Ascending aorta (tissue), 2 donors: ENCODE results near the gene C2orf78. TPM values are rescaled to one million over a fixed set of nuclear protein-coding genes. Genes with fewer than 3 reads are reported as not detected.
"Not testable (repeated sequence)": the region's sequence is repeated elsewhere in the genome, so short reads cannot be mapped to it uniquely, and the experiment has no call there.

Experiments used
- DNase-seq, 2 donors: peaks; one replicate each; pipeline ENCODE4 v3.0.0-alpha.2; 2019; ENCODE audit warnings: low spot score in 2 of 2
- H3K27ac ChIP-seq, 2 donors: fragments of 200-600 bp; sonication (generic); one replicate each; pipeline ENCODE4 v1.5.1; 2016 to 2017; ENCODE audit warnings: mild to moderate bottlenecking in 1 of 2
- H3K27me3 ChIP-seq: fragments of 200-600 bp; sonication (generic); one replicate; pipeline ENCODE4 v1.5.1; 2017
- H3K36me3 ChIP-seq, 2 donors: fragments of 200-600 bp; sonication (generic); one replicate each; pipeline ENCODE4 v1.5.1; 2016
- H3K4me1 ChIP-seq, 2 donors: fragments of 200-600 bp; sonication (generic); one replicate each; pipeline ENCODE4 v1.5.1; 2016 to 2017; ENCODE audit warnings: mild to moderate bottlenecking in 1 of 2
- H3K4me3 ChIP-seq, 2 donors: fragments of 200-600 bp; sonication (generic); one replicate each; pipeline ENCODE4 v1.5.1; 2016 to 2017; ENCODE audit warnings: mild to moderate bottlenecking in 1 of 2
- H3K9me3 ChIP-seq, 2 donors: fragments of 200-600 bp; sonication (generic); one replicate each; pipeline ENCODE4 v1.5.1; 2016
- CTCF ChIP-seq, 3 experiments: fragments of 200-600 bp in 2 of 3; fragments of 450-650 bp in 1 of 3; sonication (generic) in 2 of 3; IDR thresholded peaks; one replicate each; pipeline ENCODE4 v1.5.1; 2016 to 2019; ENCODE audit warnings: antibody characterized with exemption in 3 of 3, mild to moderate bottlenecking in 1 of 3, moderate library complexity in 1 of 3
- intact Hi-C: fragments of 100-400 bp; cut with DNase I; formaldehyde crosslinking; loops from one replicate; pipeline ENCODE4 v1.15.1; 2023
- total RNA-seq: library from RNA; depleted of rRNA; stranded (reverse); fragments of >200 nt; gene quantifications from one replicate; pipeline ENCODE4 v1.1.0, GENCODE V29; 2016

The C2orf78 gene
- total RNA-seq, 1 donor from 2014 or later, result not detected

GRCh38 chr2:73776381-73776780, 7.6 kb upstream of the C2orf78 start:
- TF ChIP-seq CTCF (IDR thresholded peaks at IDR 0.05), result no peak
- intact Hi-C loops, result loop anchor here (5.0 kb wide), 1 partner anchor 39 kb away; the partner anchor contains the start of gene TPRKB
- no peak overlapping the region for H3K27ac ChIP-seq
- H3K4me3 ChIP-seq, result no peak overlapping the region
- no peaks in the 10 kb centered on the region for H3K27me3 ChIP-seq
- H3K9me3 ChIP-seq, result no peaks in the 10 kb centered on the region
- H3K4me1 ChIP-seq, result peaks cover 5 to 12% of the 10 kb centered on the region in 2 donors
- no peak for DNase-seq
- peaks cover 30 to 55% of the 10 kb centered on the region in 2 donors for H3K36me3 ChIP-seq

GRCh38 chr2:73776869-73777519, 7.0 kb upstream of the C2orf78 start:
- peaks cover 5 to 12% of the 10 kb centered on the region in 2 donors for H3K4me1 ChIP-seq
- intact Hi-C loops, result loop anchor here (5.0 kb wide), 1 partner anchor 40 kb away; the partner anchor contains the start of gene TPRKB
- no peak overlapping the region for H3K27ac ChIP-seq
- no peak overlapping the region for H3K4me3 ChIP-seq
- DNase-seq, result no peak
- H3K27me3 ChIP-seq, result no peaks in the 10 kb centered on the region
- no peaks in the 10 kb centered on the region for H3K9me3 ChIP-seq
- peaks cover 27 to 51% of the 10 kb centered on the region in 2 donors for H3K36me3 ChIP-seq
- no peak for TF ChIP-seq CTCF (IDR thresholded peaks at IDR 0.05)

- H3K36me3 ChIP-seq, result peaks cover 19 to 31% of the 10 kb centered on the region in 2 donors
- H3K27me3 ChIP-seq, DNase-seq, H3K9me3 ChIP-seq: not testable (repeated sequence)
- peak overlapping the region; percentile 79 to 92 for H3K4me3 ChIP-seq
- intact Hi-C loops, result loop anchor here (5.0 kb wide), 1 partner anchor 42 kb away; the partner anchor contains the start of gene TPRKB
- peak overlapping the region; percentile 82 to 92 for H3K27ac ChIP-seq
- peaks cover 5 to 12% of the 10 kb centered on the region in 2 donors for H3K4me1 ChIP-seq
Measured at GRCh38 chr2:73778867-73779466, 5.0 kb upstream of the C2orf78 start.

- Histone ChIP-seq H3K9me3 (no peaks in the 10 kb centered on the region), H3K27me3 (no peaks in the 10 kb centered on the region), H3K27ac (peak within 1 kb of the TSS; percentile 82 to 92), H3K4me3 (peak within 1 kb of the TSS; percentile 79 to 92), H3K4me1 (peaks cover 5 to 12% of the 10 kb centered on the region in 2 donors), H3K36me3 (peaks cover 13 to 24% of the 10 kb centered on the region in 2 donors)
- DNase-seq, result peak; percentile 90 to 99
- peak; percentile 84 to 94 (median 90) for TF ChIP-seq CTCF (IDR thresholded peaks at IDR 0.05)
- intact Hi-C loops, result loop anchor here (5.0 kb wide), 1 partner anchor 42 kb away; the partner anchor contains the start of gene TPRKB
Measured at GRCh38 chr2:73779467-73780236, 4.3 kb upstream of the C2orf78 start, which contains the start of gene DUSP11. Gene DUSP11, minus strand, starts transcription at chr2:73780103. Its CDS starts 129 bp downstream, at chr2:73779974.

- peaks cover 8 to 19% of the 10 kb centered on the region in 2 donors for H3K36me3 ChIP-seq
- intact Hi-C loops, result no loop called here
- H3K4me1 ChIP-seq, result peaks cover 5 to 12% of the 10 kb centered on the region in 2 donors
- TF ChIP-seq CTCF (IDR thresholded peaks at IDR 0.05), result no peak
- H3K9me3 ChIP-seq, result no peaks in the 10 kb centered on the region
- peak overlapping the region in 1 of 2 donors; percentile 82 for H3K27ac ChIP-seq
- H3K4me3 ChIP-seq, result peak overlapping the region; percentile 79 to 92
- no peaks in the 10 kb centered on the region for H3K27me3 ChIP-seq
- no peak for DNase-seq
Measured at GRCh38 chr2:73780237-73780582, 3.8 kb upstream of the C2orf78 start.

- H3K4me1 ChIP-seq, DNase-seq, H3K36me3 ChIP-seq, H3K4me3 ChIP-seq, H3K27me3 ChIP-seq, H3K9me3 ChIP-seq, H3K27ac ChIP-seq, intact Hi-C loops: not testable (repeated sequence)
Measured at GRCh38 chr2:73783402-73783801, 581 bp upstream of the C2orf78 start.
